Activated T-cell treated with anti-CD3 and anti-CD28 coated beads, Interleukin-2, amount 50 U/mL, for 72 hours (primary cell): ENCODE results near the gene KIAA0825. TPM values are rescaled to one million over a fixed set of nuclear protein-coding genes. Genes with fewer than 3 reads are reported as not detected.

Experiments
- ATAC-seq, 2 donors: fragments of 150-1000 bp; cut with Tn5 transposase; replicated peaks in 1 of 2; 2 replicates each; pipeline ENCODE4 v1.10.0; 2021; ENCODE audit warnings: moderate library complexity in 2 of 2, mild to moderate bottlenecking in 1 of 2
- DNase-seq, 2 donors: peaks; one replicate each; pipeline ENCODE4 v3.0.0; 2021 to 2022; ENCODE audit warnings: mixed read lengths in 1 of 2
- H3K27ac Mint-ChIP-seq: one replicate; pipeline ENCODE4 v1.8.0; 2022; ENCODE audit warnings: mild to moderate bottlenecking, moderate library complexity, mixed read lengths
- H3K27me3 Mint-ChIP-seq: one replicate; pipeline ENCODE4 v1.8.0; 2022; ENCODE audit warnings: low read depth, mixed read lengths
- H3K36me3 Mint-ChIP-seq, 2 donors: one replicate each; pipeline ENCODE4 v1.8.0; 2022; ENCODE audit warnings: mixed read lengths in 2 of 2, mild to moderate bottlenecking in 1 of 2; ENCODE audit not compliant: insufficient read depth in 2 of 2
- H3K4me1 Mint-ChIP-seq: one replicate; pipeline ENCODE4 v1.8.0; 2022; ENCODE audit warnings: low read depth, mixed read lengths
- H3K4me3 Mint-ChIP-seq, 2 donors: one replicate each; pipeline ENCODE4 v1.8.0; 2022; ENCODE audit warnings: mild to moderate bottlenecking in 2 of 2, mixed read lengths in 2 of 2, moderate library complexity in 2 of 2
- H3K9me3 Mint-ChIP-seq, 2 donors: one replicate each; pipeline ENCODE4 v1.8.0; 2022; ENCODE audit warnings: mixed read lengths in 2 of 2
- total RNA-seq, 2 donors: library from RNA; stranded (reverse); gene quantifications; one replicate each; pipeline ENCODE4 v1.2.3, GENCODE V29; 2022

The KIAA0825 gene
- total RNA-seq, 2 donors from 2014 or later: 1.0 to 1.1 TPM

- no peaks in the 10 kb centered on the region for H3K27me3 Mint-ChIP-seq
- no peaks in the 10 kb centered on the region for H3K36me3 Mint-ChIP-seq
- no peaks in the 10 kb centered on the region for H3K4me1 Mint-ChIP-seq
- H3K27ac Mint-ChIP-seq: no peak overlapping the region
- no peaks in the 10 kb centered on the region for H3K9me3 Mint-ChIP-seq
- H3K4me3 Mint-ChIP-seq: no peak overlapping the region
- no peak for DNase-seq
- ATAC-seq: no peak
Measured at GRCh38 chr5:94314460-94315131, 303.8 kb downstream of the KIAA0825 start.

- Mint-ChIP-seq H3K27ac (no peak overlapping the region), H3K36me3 (no peaks in the 10 kb centered on the region), H3K9me3 (no peaks in the 10 kb centered on the region), H3K4me1 (no peaks in the 10 kb centered on the region), H3K4me3 (no peak overlapping the region), H3K27me3 (no peaks in the 10 kb centered on the region)
- ATAC-seq: no peak
- no peak for DNase-seq
Measured at GRCh38 chr5:94313696-94314095, 304.7 kb downstream of the KIAA0825 start.

GRCh38 chr5:94313188-94313587 lies 305.2 kb downstream of the KIAA0825 start:
- H3K27ac Mint-ChIP-seq: no peak overlapping the region
- no peak overlapping the region for H3K4me3 Mint-ChIP-seq
- H3K36me3 Mint-ChIP-seq: no peaks in the 10 kb centered on the region
- no peak for ATAC-seq
- H3K27me3 Mint-ChIP-seq: no peaks in the 10 kb centered on the region
- no peaks in the 10 kb centered on the region for H3K4me1 Mint-ChIP-seq
- H3K9me3 Mint-ChIP-seq: no peaks in the 10 kb centered on the region
- DNase-seq: no peak

- H3K9me3 Mint-ChIP-seq: no peaks in the 10 kb centered on the region
Measured at GRCh38 chr5:94312298-94312697, 306.1 kb downstream of the KIAA0825 start.

GRCh38 chr5:94310833-94311232 lies 307.6 kb downstream of the KIAA0825 start:
- no peak for ATAC-seq
- Mint-ChIP-seq H3K27ac (no peak overlapping the region), H3K27me3 (no peaks in the 10 kb centered on the region), H3K4me1 (no peaks in the 10 kb centered on the region), H3K36me3 (no peaks in the 10 kb centered on the region), H3K9me3 (no peaks in the 10 kb centered on the region), H3K4me3 (no peak overlapping the region)
- no peak for DNase-seq

More at GRCh38 chr5:94312298-94312697, 306.1 kb downstream of the KIAA0825 start:
- Mint-ChIP-seq H3K27me3 (no peaks in the 10 kb centered on the region), H3K4me3 (no peak overlapping the region), H3K27ac (no peak overlapping the region), H3K4me1 (no peaks in the 10 kb centered on the region), H3K36me3 (no peaks in the 10 kb centered on the region)
- DNase-seq: no peak
- ATAC-seq: no peak

GRCh38 chr5:94309141-94309540 lies 309.3 kb downstream of the KIAA0825 start:
- DNase-seq (no peak), ATAC-seq (no peak)
- Mint-ChIP-seq H3K27me3 (no peaks in the 10 kb centered on the region), H3K36me3 (no peaks in the 10 kb centered on the region), H3K4me1 (no peaks in the 10 kb centered on the region), H3K27ac (no peak overlapping the region), H3K4me3 (no peak overlapping the region), H3K9me3 (no peaks in the 10 kb centered on the region)

- DNase-seq (no peak), ATAC-seq (no peak)
- Mint-ChIP-seq H3K4me1 (no peaks in the 10 kb centered on the region), H3K4me3 (no peak overlapping the region), H3K27me3 (no peaks in the 10 kb centered on the region), H3K9me3 (no peaks in the 10 kb centered on the region), H3K36me3 (no peaks in the 10 kb centered on the region), H3K27ac (no peak overlapping the region)
Measured at GRCh38 chr5:94308442-94308841, 310.0 kb downstream of the KIAA0825 start.

- no peaks in the 10 kb centered on the region for H3K27me3 Mint-ChIP-seq
- DNase-seq (no peak), ATAC-seq (no peak)
- no peaks in the 10 kb centered on the region for H3K36me3 Mint-ChIP-seq
- H3K4me3 Mint-ChIP-seq: no peak overlapping the region
- H3K4me1 Mint-ChIP-seq: no peaks in the 10 kb centered on the region
- no peaks in the 10 kb centered on the region for H3K9me3 Mint-ChIP-seq
- H3K27ac Mint-ChIP-seq: no peak overlapping the region
Measured at GRCh38 chr5:94304146-94304545, 314.3 kb downstream of the KIAA0825 start.

- Mint-ChIP-seq H3K36me3 (peaks cover 5 to 7% of the 10 kb centered on the region in 2 donors), H3K9me3 (peaks cover 9 to 11% of the 10 kb centered on the region in 2 donors), H3K4me3 (no peak overlapping the region), H3K27me3 (no peaks in the 10 kb centered on the region), H3K4me1 (no peaks in the 10 kb centered on the region), H3K27ac (no peak overlapping the region)
- DNase-seq (no peak), ATAC-seq (no peak)
Measured at GRCh38 chr5:94288937-94289336, 329.5 kb downstream of the KIAA0825 start.

GRCh38 chr5:94285984-94286383 lies 332.4 kb downstream of the KIAA0825 start:
- Mint-ChIP-seq H3K27me3 (no peaks in the 10 kb centered on the region), H3K4me3 (no peak overlapping the region), H3K9me3 (peaks cover 0 to 2% of the 10 kb centered on the region in 2 donors), H3K36me3 (no peaks in the 10 kb centered on the region), H3K27ac (no peak overlapping the region), H3K4me1 (no peaks in the 10 kb centered on the region)
- ATAC-seq (no peak), DNase-seq (no peak)

GRCh38 chr5:94283093-94283492 lies 335.3 kb downstream of the KIAA0825 start:
- no peaks in the 10 kb centered on the region for H3K36me3 Mint-ChIP-seq
- DNase-seq: no peak
- H3K4me3 Mint-ChIP-seq: no peak overlapping the region
- no peaks in the 10 kb centered on the region for H3K9me3 Mint-ChIP-seq
- no peak for ATAC-seq
- no peaks in the 10 kb centered on the region for H3K27me3 Mint-ChIP-seq
- no peak overlapping the region for H3K27ac Mint-ChIP-seq
- H3K4me1 Mint-ChIP-seq: no peaks in the 10 kb centered on the region

- H3K4me3 Mint-ChIP-seq: no peak overlapping the region
- DNase-seq: no peak
- ATAC-seq: no peak
Measured at GRCh38 chr5:94281236-94281801, 337.1 kb downstream of the KIAA0825 start.

GRCh38 chr5:94276751-94277150 lies 341.7 kb downstream of the KIAA0825 start:
- no peak overlapping the region for H3K4me3 Mint-ChIP-seq
- ATAC-seq: no peak

More at GRCh38 chr5:94281236-94281801, 337.1 kb downstream of the KIAA0825 start:
- no peaks in the 10 kb centered on the region for H3K9me3 Mint-ChIP-seq
- no peak overlapping the region for H3K27ac Mint-ChIP-seq
- H3K4me1 Mint-ChIP-seq: no peaks in the 10 kb centered on the region
- no peaks in the 10 kb centered on the region for H3K27me3 Mint-ChIP-seq
- no peaks in the 10 kb centered on the region for H3K36me3 Mint-ChIP-seq

GRCh38 chr5:94276048-94276447 lies 342.4 kb downstream of the KIAA0825 start:
- no peak overlapping the region for H3K4me3 Mint-ChIP-seq
- no peaks in the 10 kb centered on the region for H3K9me3 Mint-ChIP-seq
- DNase-seq (no peak), ATAC-seq (no peak)
- H3K36me3 Mint-ChIP-seq: no peaks in the 10 kb centered on the region
- no peak overlapping the region for H3K27ac Mint-ChIP-seq
- no peaks in the 10 kb centered on the region for H3K27me3 Mint-ChIP-seq
- no peaks in the 10 kb centered on the region for H3K4me1 Mint-ChIP-seq

More at GRCh38 chr5:94276751-94277150, 341.7 kb downstream of the KIAA0825 start:
- no peak overlapping the region for H3K27ac Mint-ChIP-seq
- H3K4me1 Mint-ChIP-seq: no peaks in the 10 kb centered on the region
- no peaks in the 10 kb centered on the region for H3K27me3 Mint-ChIP-seq
- no peaks in the 10 kb centered on the region for H3K36me3 Mint-ChIP-seq
- no peaks in the 10 kb centered on the region for H3K9me3 Mint-ChIP-seq
- no peak for DNase-seq
